Astrocyte (in vitro differentiated cells and primary cell): Measurements from ENCODE around the gene DEGS2. TPM values are rescaled to one million over a fixed set of nuclear protein-coding genes. Genes with fewer than 3 reads are reported as not detected.

Source experiments
- DNase-seq: peaks from one replicate; pipeline ENCODE4 v3.0.0-alpha.2; 2010; ENCODE audit warnings: low read depth
- FAIRE-seq: peaks from 2 replicates; lab custom pipeline; 2011; peaks lifted over from hg19 to GRCh38; lab: Jason Lieb, UNC
- H2AFZ ChIP-seq: 2 replicates; pipeline ENCODE4 v1.6.0; 2012; ENCODE audit warnings: low read depth, low read length, inconsistent platforms
- H3K27ac ChIP-seq: 2 replicates; pipeline ENCODE4 v1.5.1; 2011; ENCODE audit warnings: low read depth, low read length, inconsistent platforms
- H3K27me3 ChIP-seq: 2 replicates; pipeline ENCODE4 v1.6.0; 2011; ENCODE audit warnings: low read length, inconsistent platforms; ENCODE audit not compliant: insufficient read depth
- H3K36me3 ChIP-seq: 2 replicates; pipeline ENCODE4 v1.5.1; 2011; ENCODE audit warnings: low read length, inconsistent platforms; ENCODE audit not compliant: insufficient read depth
- H3K4me1 ChIP-seq: 2 replicates; pipeline ENCODE4 v1.5.1; 2011; ENCODE audit warnings: low read length, inconsistent platforms; ENCODE audit not compliant: insufficient read depth
- H3K4me2 ChIP-seq: 2 replicates; pipeline ENCODE4 v1.6.0; 2012; ENCODE audit warnings: low read length, inconsistent platforms
- H3K4me3 ChIP-seq: 2 replicates; pipeline ENCODE4 v1.5.1; 2011; ENCODE audit warnings: low read depth, mild to moderate bottlenecking, low read length, inconsistent platforms; ENCODE audit not compliant: insufficient read depth
- H3K79me2 ChIP-seq: 2 replicates; pipeline ENCODE4 v1.6.0; 2012; ENCODE audit warnings: mild to moderate bottlenecking, low read length, inconsistent platforms; ENCODE audit not compliant: insufficient read depth
- H3K9ac ChIP-seq: 2 replicates; pipeline ENCODE4 v1.6.0; 2012; ENCODE audit warnings: mild to moderate bottlenecking, low read length, inconsistent platforms
- H3K9me3 ChIP-seq: 2 replicates; pipeline ENCODE4 v1.5.1; 2012; ENCODE audit warnings: low read depth, mild to moderate bottlenecking, low read length, inconsistent platforms; ENCODE audit not compliant: insufficient read depth
- H4K20me1 ChIP-seq: 2 replicates; pipeline ENCODE4 v1.6.0; 2012; ENCODE audit warnings: low read length, inconsistent platforms; ENCODE audit not compliant: insufficient read depth
- H3K27ac Mint-ChIP-seq: one replicate; pipeline ENCODE4 v1.8.0; 2021; ENCODE audit warnings: mild to moderate bottlenecking, mixed read lengths; ENCODE audit not compliant: unreplicated experiment
- H3K27me3 Mint-ChIP-seq: one replicate; pipeline ENCODE4 v1.8.0; 2021; ENCODE audit warnings: low read depth, mixed read lengths; ENCODE audit not compliant: unreplicated experiment
- H3K36me3 Mint-ChIP-seq: one replicate; pipeline ENCODE4 v1.8.0; 2021; ENCODE audit warnings: low read depth, mixed read lengths; ENCODE audit not compliant: unreplicated experiment
- H3K4me1 Mint-ChIP-seq: one replicate; pipeline ENCODE4 v1.8.0; 2021; ENCODE audit warnings: low read depth, mixed read lengths; ENCODE audit not compliant: unreplicated experiment
- H3K4me3 Mint-ChIP-seq: one replicate; pipeline ENCODE4 v1.8.0; 2021; ENCODE audit warnings: mild to moderate bottlenecking, moderate library complexity, mixed read lengths; ENCODE audit not compliant: unreplicated experiment
- H3K9me3 Mint-ChIP-seq: one replicate; pipeline ENCODE4 v1.8.0; 2021; ENCODE audit warnings: mild to moderate bottlenecking, mixed read lengths; ENCODE audit not compliant: unreplicated experiment
- EZH2 ChIP-seq: IDR thresholded peaks from 2 replicates; pipeline ENCODE4 v1.6.1; 2012; ENCODE audit warnings: mild to moderate bottlenecking, low read length, inconsistent platforms; ENCODE audit not compliant: insufficient read depth
- total RNA-seq: library from RNA; stranded (reverse); gene quantifications from 2 replicates; pipeline ENCODE4 v1.2.1, GENCODE V29; 2021
- TF ChIP-seq, protein P1 (sequence below): IDR thresholded peaks from 2 replicates; pipeline ENCODE4 v1.5.1; 2011; ENCODE audit warnings: low read depth, mild to moderate bottlenecking, inconsistent platforms, low read length, moderate library complexity; ENCODE audit not compliant: insufficient read depth

The DEGS2 gene
- total RNA-seq, 1 donor from 2014 or later = not detected

DNA sequence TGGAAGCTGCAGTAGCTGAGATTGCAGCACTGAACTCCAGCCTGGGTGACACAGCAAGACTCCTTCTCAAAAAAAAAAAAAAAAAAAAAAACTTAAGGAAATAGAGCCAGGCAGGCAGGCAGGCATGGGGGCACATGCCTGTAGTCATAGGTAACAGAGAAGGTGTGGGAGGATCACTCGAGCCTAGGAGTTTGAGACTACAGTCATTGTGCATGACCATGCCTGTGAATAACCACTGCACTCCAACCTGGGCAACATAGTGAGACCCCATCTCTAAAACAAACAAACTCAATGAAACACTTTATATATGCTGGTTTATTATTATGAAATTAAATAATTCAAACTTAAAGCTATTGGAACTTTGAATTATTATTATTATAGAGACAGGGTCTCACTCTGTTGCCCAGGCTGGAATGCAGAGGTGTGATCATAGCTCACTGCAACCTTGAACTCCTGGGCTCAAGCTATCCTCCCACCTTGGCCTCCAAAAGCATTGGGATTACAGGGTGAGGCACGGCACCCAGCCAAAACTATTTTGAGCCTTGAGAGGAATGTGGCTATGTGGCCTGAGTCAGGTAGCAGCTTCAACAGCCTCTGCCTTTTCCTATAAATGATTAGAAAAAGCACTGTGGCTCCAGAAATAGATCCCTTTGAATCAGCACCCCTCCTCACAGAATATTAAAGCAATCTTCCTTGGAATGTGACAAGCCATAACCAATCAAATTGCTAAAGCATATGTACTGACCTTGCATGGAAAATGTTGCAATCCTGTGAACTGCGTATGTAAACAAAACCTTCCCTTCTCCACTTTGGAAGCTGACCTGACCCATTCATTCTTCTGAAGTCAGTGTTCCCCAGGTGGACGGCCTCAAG is 44.8 kb upstream of the DEGS2 start:
- H3K9me3 ChIP-seq = no peaks in the 10 kb centered on the region
- H3K79me2 ChIP-seq = no peaks in the 10 kb centered on the region
- no peaks in the 10 kb centered on the region for H3K4me1 ChIP-seq
- DNase-seq = no peak
- Mint-ChIP-seq H3K27ac (no peak overlapping the region), H3K36me3 (peaks cover 8% of the 10 kb centered on the region), H3K4me1 (peaks cover 2% of the 10 kb centered on the region), H3K4me3 (peak overlapping the region; percentile 5), H3K9me3 (peaks cover 5% of the 10 kb centered on the region), H3K27me3 (no peaks in the 10 kb centered on the region)
- no peaks in the 10 kb centered on the region for H3K27me3 ChIP-seq
- no peak for FAIRE-seq
- H3K4me3 ChIP-seq = no peak overlapping the region
- H3K4me2 ChIP-seq = no peak overlapping the region
- H2AFZ ChIP-seq = no peak overlapping the region
- no peaks in the 10 kb centered on the region for H4K20me1 ChIP-seq
- TF ChIP-seq, protein P1, sequence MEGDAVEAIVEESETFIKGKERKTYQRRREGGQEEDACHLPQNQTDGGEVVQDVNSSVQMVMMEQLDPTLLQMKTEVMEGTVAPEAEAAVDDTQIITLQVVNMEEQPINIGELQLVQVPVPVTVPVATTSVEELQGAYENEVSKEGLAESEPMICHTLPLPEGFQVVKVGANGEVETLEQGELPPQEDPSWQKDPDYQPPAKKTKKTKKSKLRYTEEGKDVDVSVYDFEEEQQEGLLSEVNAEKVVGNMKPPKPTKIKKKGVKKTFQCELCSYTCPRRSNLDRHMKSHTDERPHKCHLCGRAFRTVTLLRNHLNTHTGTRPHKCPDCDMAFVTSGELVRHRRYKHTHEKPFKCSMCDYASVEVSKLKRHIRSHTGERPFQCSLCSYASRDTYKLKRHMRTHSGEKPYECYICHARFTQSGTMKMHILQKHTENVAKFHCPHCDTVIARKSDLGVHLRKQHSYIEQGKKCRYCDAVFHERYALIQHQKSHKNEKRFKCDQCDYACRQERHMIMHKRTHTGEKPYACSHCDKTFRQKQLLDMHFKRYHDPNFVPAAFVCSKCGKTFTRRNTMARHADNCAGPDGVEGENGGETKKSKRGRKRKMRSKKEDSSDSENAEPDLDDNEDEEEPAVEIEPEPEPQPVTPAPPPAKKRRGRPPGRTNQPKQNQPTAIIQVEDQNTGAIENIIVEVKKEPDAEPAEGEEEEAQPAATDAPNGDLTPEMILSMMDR = no peak
- no peak for TF ChIP-seq EZH2
- H3K9ac ChIP-seq = no peak overlapping the region
- no peak overlapping the region for H3K27ac ChIP-seq
- H3K36me3 ChIP-seq = no peaks in the 10 kb centered on the region

DNA sequence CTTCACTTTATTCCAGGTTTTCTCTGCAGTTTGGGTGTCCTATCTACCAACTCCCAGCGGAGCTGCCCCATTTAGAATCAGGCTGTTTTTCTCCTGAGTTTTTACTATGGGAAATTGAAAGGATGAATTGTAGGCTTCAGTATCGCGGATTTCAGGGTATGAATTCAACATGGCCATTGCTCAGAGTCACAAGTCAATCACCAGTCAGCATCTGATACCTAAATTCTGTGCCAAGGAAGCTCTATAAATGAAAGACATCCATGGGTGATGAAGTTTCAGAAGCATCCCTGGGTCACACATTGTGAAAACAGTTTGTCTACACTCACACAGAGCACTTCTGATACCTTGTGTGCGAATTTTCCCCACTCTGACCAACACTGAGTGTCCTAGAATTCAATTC is 43.7 kb upstream of the DEGS2 start:
- H3K27ac Mint-ChIP-seq = no peak overlapping the region
- peaks cover 8% of the 10 kb centered on the region for H3K36me3 Mint-ChIP-seq
- DNase-seq (no peak), FAIRE-seq (no peak)
- no peak overlapping the region for H3K27ac ChIP-seq
- no peaks in the 10 kb centered on the region for H4K20me1 ChIP-seq
- TF ChIP-seq EZH2 = no peak
- TF ChIP-seq, protein P1 = no peak
- no peak overlapping the region for H3K9ac ChIP-seq
- H3K4me1 ChIP-seq = no peaks in the 10 kb centered on the region
- peaks cover 5% of the 10 kb centered on the region for H3K9me3 Mint-ChIP-seq
- no peaks in the 10 kb centered on the region for H3K79me2 ChIP-seq
- H3K4me3 Mint-ChIP-seq = no peak overlapping the region
- H2AFZ ChIP-seq = no peak overlapping the region
- no peaks in the 10 kb centered on the region for H3K27me3 Mint-ChIP-seq
- H3K4me1 Mint-ChIP-seq = peaks cover 3% of the 10 kb centered on the region
- H3K4me3 ChIP-seq = no peak overlapping the region
- H3K9me3 ChIP-seq = no peaks in the 10 kb centered on the region
- no peak overlapping the region for H3K4me2 ChIP-seq
- H3K36me3 ChIP-seq = no peaks in the 10 kb centered on the region
- no peaks in the 10 kb centered on the region for H3K27me3 ChIP-seq

DNA sequence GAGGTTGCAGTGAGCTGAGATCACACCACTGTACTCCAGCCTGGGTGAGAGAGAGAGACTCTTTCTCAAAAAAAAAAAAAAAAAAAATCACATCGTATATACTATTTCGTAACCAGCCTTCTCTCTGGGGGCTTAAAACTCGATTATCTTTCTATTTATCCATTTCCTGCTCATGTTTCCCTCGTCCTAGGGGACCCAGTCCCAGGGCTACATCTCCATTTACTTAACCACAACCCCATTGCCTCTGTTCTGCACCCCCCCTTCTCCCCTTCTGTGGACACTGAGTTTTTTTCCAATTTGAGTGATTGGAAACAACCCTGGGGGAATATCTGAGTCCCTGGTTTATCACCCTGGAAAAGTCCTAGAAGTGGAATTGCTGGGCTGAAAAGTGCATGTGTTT is 43.3 kb upstream of the DEGS2 start:
- Histone ChIP-seq H2AFZ (no peak overlapping the region), H3K4me1 (no peaks in the 10 kb centered on the region), H3K9ac (no peak overlapping the region), H3K36me3 (no peaks in the 10 kb centered on the region), H3K9me3 (no peaks in the 10 kb centered on the region), H3K27ac (no peak overlapping the region), H3K27me3 (no peaks in the 10 kb centered on the region), H3K4me3 (no peak overlapping the region), H4K20me1 (no peaks in the 10 kb centered on the region), H3K79me2 (no peaks in the 10 kb centered on the region), H3K4me2 (no peak overlapping the region)
- Mint-ChIP-seq H3K9me3 (peaks cover 5% of the 10 kb centered on the region), H3K4me3 (no peak overlapping the region), H3K4me1 (peaks cover 3% of the 10 kb centered on the region), H3K27me3 (no peaks in the 10 kb centered on the region), H3K36me3 (peaks cover 8% of the 10 kb centered on the region), H3K27ac (no peak overlapping the region)
- DNase-seq (no peak), FAIRE-seq (no peak)
- no peak for TF ChIP-seq EZH2
- TF ChIP-seq, protein P1 = no peak
